ENCODE results near the gene DHX35.

- TF ChIP-seq EZH2 (IDR thresholded peaks at IDR 0.05; ENCODE audit: borderline replicate concordance, low read depth, low read length, severe bottlenecking): no peak
- no peak for TF ChIP-seq CTCF (IDR thresholded peaks at IDR 0.05; ENCODE audit: borderline replicate concordance, extremely low read depth, low read length, poor library complexity, severe bottlenecking)
Measured at GRCh38 chr20:38979434-38979833, 17.3 kb downstream of the DHX35 start.

Data from DND-41 (cell line).